Stimulated activated CD4-positive, alpha-beta T cell treated with anti-CD3 and anti-CD28 coated beads, TNF-alpha, amount 100 ng/mL, for 4 hours (primary cell): Measurements from ENCODE around the gene GPR179.
"Not testable (repeated sequence)": the region's sequence is repeated elsewhere in the genome, so short reads cannot be mapped to it uniquely, and the experiment has no call there.

Experiments
- DNase-seq, 3 experiments: peaks; one replicate each; pipeline ENCODE4 v3.0.0-alpha.2; 2020; ENCODE audit warnings: low read depth in 3 of 3

Gene GPR179

DNA sequence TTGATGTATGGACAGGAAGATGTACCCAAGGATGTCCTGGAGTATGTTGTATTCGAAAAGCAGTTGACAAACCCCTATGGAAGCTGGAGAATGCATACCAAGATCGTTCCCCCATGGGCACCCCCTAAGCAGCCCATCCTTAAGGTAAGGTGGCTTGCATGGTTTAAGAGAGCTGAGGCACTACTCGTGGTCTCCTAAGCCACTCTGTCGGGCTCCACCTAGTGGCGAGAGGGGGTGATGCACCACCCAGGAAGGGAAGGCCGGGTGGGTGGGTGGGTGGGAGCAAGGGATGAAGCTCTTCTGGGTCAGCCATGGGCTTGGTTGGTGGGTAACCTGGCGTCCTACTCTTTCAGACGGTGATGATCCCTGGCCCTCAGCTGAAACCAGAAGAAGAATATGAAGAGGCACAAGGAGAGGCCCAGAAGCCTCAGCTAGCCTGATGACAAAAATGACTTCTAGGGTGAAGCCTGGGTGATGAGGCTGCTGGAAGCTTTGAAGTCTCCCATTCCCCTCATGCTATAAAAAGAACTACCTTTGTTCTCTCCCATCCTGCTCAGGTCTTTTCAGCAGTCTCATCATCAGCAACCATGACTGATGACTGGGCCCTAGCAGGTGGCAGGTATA lies 21.5 kb downstream of the GPR179 start:
- DNase-seq, result peak; percentile 47 to 55 (median 51)

DNA sequence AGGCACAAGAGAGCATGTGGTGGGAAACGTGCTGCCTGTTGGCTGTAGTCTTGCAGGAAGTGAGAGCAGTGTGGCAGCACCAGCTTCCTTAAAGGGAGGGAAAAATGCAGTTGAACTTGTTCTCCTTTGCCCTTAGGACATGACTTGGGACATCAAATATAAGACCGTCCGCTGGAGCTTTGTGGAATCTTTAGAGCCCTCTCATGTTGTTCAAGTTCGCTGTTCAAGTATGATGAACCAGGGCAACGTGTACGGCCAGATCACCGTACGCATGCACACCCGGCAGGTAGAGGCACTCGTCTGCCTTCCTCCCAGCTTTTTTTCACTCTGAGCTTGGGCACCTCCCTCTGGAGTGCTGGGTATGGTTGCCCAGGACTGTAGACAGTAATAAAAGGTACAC lies 23.3 kb downstream of the GPR179 start:
- no peak for DNase-seq

DNA sequence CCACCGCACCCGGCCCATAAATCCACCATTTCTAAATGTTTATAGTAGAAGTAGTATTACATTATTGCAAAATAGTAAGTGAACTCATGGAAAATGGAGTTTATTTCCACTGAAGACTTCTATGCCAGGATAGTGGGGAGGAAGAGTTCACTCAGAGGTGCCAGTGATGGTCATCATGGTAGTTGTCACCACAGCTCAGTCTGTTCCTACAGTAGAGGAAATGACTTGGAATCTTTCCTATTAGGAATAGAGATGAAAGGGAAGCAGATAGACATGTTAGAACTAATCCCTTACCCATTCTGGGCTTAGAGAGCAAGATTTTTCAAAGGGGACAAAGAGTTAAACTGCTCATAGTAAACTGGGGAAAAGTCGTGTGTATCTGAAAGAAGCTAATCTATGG lies 26.7 kb downstream of the GPR179 start:
- DNase-seq, result no peak

DNA sequence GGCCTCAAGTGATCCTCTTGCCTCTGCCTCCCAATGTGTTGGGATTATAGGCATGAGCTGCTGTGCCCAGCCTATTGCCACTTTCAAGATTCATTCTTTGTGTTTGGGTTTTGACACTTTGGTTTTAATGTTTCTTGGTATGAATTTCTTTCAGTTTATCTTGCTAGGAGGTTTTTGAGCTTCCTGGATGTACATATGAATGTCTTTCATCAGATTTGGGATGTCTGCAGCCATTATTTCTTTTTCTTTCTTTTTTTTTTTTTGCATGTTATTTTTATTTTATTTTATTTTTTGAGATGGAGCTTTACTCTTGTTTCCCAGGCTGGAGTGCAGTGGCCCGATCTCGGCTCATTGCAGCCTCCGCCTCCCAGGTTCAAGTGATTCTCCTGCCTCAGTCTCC lies 28.3 kb downstream of the GPR179 start:
- no peak for DNase-seq

DNA sequence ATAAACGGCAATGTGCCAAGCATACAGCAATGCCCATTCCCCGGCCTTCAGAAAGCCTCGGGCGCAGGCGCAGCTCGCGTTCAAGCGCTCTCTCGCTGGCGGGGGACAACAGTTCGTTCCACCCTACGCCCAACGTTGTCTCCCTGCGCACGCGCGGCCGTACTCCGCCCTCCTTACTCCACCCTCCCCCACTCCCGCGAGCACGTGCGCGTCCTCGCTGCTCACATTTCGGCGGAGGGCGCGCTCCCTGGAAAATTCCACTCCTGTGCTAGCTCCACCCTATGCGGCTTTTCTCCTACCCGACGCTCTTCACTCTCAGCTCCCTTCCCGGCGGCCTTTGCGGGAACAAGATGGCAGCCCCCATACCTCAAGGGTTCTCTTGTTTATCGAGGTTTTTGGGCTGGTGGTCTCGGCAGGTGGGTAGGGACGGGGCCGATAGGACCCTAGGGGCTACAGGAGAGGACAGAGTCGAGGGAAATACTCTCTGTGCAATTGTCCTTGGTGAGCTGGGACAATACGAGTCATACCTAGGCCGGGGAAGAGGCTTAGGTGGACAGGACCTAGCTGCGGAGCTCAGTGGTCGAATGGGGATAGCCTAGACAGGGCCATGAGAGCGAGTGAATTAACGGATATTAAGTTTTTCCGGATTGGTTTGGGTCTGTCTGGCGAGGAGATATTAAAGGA lies 46.8 kb downstream of the GPR179 start, which contains the start of gene MRPL45:
TSS of gene MRPL45 (plus strand) at position 335 of the 684 bp plus-strand sequence. CDS start at position 351, 16 bp downstream.
- DNase-seq, result peak; percentile 91 to 96 (median 94)

DNA sequence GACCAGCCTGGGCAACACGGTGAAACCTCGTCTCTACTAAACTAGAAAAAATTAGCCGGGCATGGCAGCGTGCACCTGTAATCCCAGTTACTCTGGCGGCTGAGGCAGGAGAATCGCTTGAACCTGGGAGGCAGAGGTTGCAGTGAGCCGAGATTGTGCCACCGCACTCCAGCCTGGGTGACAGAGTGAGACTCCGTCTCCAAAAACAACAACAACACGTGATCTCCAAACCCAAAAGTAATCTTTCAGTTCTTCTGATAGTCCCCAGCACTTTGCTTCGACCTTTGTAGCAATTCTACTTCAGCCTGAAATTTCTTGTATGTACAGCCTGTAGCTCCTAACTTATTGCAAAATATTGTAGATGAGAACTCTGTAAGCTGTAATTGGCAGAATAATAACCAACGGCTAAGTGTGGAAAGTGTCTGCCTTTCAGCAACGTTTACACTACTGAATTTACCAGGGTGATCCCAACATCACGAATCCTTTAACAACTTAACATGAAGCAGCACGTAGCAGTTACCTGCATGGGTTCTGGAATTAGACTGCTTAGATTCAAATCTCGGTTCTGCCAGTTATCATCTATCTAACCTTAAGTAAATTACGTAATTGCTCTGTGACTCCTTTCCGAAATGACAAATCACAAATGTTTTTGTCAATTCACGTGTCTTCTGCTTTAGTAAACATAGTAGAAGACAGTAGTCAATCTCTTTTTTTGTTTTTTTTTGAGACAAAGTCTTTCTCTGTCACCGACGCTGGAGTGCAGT lies 48.0 kb downstream of the GPR179 start:
- not testable (repeated sequence) for DNase-seq

DNA sequence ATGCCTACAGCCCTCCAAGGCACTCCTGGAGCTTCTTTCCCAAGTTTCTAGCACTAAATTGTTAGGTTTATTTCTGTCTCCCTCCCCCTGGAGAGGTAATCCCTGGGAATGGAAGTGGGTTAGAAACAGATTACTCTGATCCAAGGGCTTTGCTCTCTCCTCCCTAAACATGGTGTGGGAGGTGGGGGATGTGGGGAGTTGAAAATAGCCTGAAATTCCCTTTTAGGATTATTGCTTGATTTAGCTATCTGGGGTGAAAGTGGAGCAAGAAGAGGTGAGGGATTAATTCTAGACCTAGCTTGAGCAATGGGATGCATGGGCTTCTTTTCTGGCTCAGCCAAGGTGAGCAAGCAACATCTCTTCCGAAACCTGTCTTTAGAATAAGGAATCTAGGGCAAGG lies 54.0 kb downstream of the GPR179 start:
- DNase-seq, result not testable (repeated sequence)

DNA sequence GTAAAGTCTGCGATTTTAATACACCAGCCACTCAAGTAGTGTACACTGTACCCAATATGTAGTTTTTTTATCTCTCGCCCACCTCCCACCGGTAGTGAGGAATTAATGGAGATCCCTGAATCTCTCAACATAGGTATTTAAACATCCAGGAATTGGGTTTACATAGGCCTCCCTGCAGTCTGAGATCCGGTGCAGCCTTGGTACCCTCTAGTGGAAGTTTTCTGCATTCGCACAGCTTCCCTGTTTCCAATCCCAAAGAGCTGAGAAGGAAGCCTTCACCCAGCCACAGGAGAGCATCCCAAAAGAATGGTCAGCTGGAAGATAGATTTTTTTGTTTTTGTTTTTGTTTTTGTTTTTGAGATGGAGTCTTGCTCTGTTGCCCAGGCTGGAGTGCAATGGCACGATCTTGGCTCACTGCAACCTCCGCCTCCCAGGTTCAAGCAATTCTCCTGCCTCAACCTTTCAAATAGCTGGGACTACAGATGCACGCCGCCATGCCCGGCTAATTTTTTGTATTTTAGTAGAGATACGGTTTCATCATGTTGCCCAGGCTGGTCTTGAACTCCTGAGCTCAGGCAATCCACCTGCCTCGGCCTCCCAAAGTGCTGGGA lies 55.4 kb downstream of the GPR179 start:
- not testable (repeated sequence) for DNase-seq

DNA sequence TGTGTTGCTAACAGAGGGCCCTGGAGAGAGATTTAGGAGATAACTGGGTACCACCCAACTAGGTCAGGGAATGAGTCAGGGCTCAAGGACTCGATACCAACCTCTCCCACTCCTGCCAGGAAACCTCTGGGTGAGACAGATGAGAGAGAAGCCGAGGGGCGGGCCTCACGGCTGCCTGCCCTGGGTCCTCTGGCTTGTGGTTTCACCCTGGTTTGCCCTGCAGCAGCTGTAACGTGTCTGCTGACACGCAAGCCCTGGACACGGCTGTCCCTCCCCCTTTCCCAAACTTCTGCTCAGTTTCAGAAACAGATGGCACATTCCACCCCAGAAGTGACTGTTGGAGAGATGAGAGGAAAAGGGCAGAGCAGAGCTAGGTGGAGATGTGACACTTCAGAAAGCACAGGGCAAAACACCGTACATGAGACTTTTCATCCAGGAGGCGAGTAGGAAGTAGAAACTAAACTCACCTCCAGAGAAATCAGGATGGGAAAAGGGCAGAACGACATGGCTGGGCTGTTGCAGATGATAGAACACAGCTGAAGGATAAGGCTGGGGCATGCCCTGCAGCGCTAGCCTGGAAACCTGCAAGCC lies 57.2 kb downstream of the GPR179 start:
- not testable (repeated sequence) for DNase-seq

DNA sequence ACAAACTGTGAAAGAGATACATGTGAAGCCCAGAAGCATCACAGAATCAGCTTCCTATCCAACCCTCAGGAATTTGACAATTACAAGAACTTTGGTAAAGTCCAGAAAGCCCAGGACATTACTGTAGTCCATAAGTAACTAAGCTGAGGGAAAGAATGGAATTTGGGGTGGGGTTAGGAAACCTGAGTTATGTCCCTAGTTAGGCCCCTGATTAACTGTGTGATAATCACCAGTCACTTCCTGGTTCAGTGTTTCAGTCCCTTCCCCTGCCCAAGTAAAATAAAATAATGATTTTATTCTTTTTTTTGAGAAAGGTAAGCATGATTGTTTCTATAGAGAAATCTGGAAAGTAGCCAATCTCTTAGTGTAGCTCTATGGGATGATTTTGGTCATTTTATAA lies 57.8 kb downstream of the GPR179 start:
- DNase-seq, result not testable (repeated sequence)
